ENCODE results near the gene RNU1-4.
"Not testable (repeated sequence)": the region's sequence is repeated elsewhere in the genome, so short reads cannot be mapped to it uniquely, and the experiment has no call there.

GRCh38 chr1:16764820-16765655 is 24.7 kb downstream of the RNU1-4 start:
- TF ChIP-seq CTCF, POLR2A (IDR thresholded peaks at IDR 0.05): not testable (repeated sequence)

Data from thyroid gland (tissue), 4 donors.